ENCODE measurements around the gene TRNP1.

- TF ChIP-seq CTCF (IDR thresholded peaks at IDR 0.05) (no peak), POLR2A (IDR thresholded peaks at IDR 0.05) (no peak)
Observed at GRCh38 chr1:26978901-26979300, 14.6 kb upstream of the TRNP1 start.

All from testis (tissue), 2 donors.